Upper lobe of left lung (tissue), 6 donors: ENCODE data around the gene RBPMS2. TPM values are rescaled to one million over a fixed set of nuclear protein-coding genes. Genes with fewer than 3 reads are reported as not detected.
A peak's percentile ranks its signal among the peaks of the same experiment; 100 is the strongest.

Experiments
- ATAC-seq, 2 donors: fragments of 200-7000 bp; cut with Tn5 transposase; one replicate each; pipeline ENCODE4 v1.9.1; 2022; ENCODE audit warnings: mild to moderate bottlenecking in 2 of 2, moderate library complexity in 2 of 2; ENCODE audit not compliant: low FRiP score in 2 of 2
- DNase-seq, 2 donors: peaks; one replicate each; pipeline ENCODE4 v3.0.0-alpha.2; 2019 to 2020
- H3K27ac ChIP-seq, 4 donors: fragments of 200-600 bp; sonication (generic); one replicate each; pipeline ENCODE4 v1.5.1; 2016 to 2019
- H3K27me3 ChIP-seq, 4 donors: fragments of 200-600 bp; sonication (generic); one replicate each; pipeline ENCODE4 v1.5.1; 2017 to 2019
- H3K36me3 ChIP-seq, 4 donors: fragments of 200-600 bp; sonication (generic); one replicate each; pipeline ENCODE4 v1.5.1; 2016 to 2019
- H3K4me1 ChIP-seq, 4 donors: fragments of 200-600 bp; sonication (generic); one replicate each; pipeline ENCODE4 v1.5.1; 2018 to 2019
- H3K4me3 ChIP-seq, 4 donors: fragments of 200-600 bp; sonication (generic); one replicate each; pipeline ENCODE4 v1.5.1; 2017 to 2019; ENCODE audit warnings: mild to moderate bottlenecking in 2 of 4, moderate library complexity in 1 of 4
- H3K9me3 ChIP-seq, 4 donors: fragments of 200-600 bp; sonication (generic); one replicate each; pipeline ENCODE4 v1.5.1; 2018 to 2019
- EP300 ChIP-seq, 4 donors: sonication (generic); formaldehyde crosslinking; IDR thresholded peaks; one replicate each; pipeline ENCODE4 v1.5.1; 2017; ENCODE audit warnings: antibody characterized with exemption in 4 of 4, control low read depth in 2 of 4
- POLR2A ChIP-seq, 4 donors: fragments of 450-650 bp; IDR thresholded peaks; one replicate each; pipeline ENCODE4 v1.5.1; 2016 to 2017; ENCODE audit warnings: antibody characterized with exemption in 4 of 4, mild to moderate bottlenecking in 2 of 4
- POLR2AphosphoS5 ChIP-seq, 2 donors: sonication (generic); formaldehyde crosslinking; IDR thresholded peaks; one replicate each; pipeline ENCODE4 v1.5.1; 2017; ENCODE audit warnings: antibody characterized with exemption in 2 of 2
- WGBS, 2 donors: methylation state at CpG; one replicate each; pipeline ENCODE4 v1.1.5; 2017 to 2018; 5-methylcytosine and 5-hydroxymethylcytosine counted together
- total RNA-seq, 6 donors: library from RNA; depleted of rRNA in 4 of 6; stranded (reverse); fragments of >200 nt in 4 of 6; gene quantifications; one replicate each; pipeline versions ENCODE4 v1.1.0 to v1.2.1, GENCODE V29; 2016 to 2021
- TF ChIP-seq, protein P1 (sequence below), 6 experiments: fragments of 450-650 bp in 4 of 6; fragments of 200-600 bp in 2 of 6; sonication (generic) in 2 of 6; IDR thresholded peaks; one replicate each; pipeline ENCODE4 v1.5.1; 2016 to 2019; ENCODE audit warnings: antibody characterized with exemption in 6 of 6
- donor health status: DM: no; HTN: no; CAD: no; lungs with moderate emphysema.
- donor health status: DM: no; HTN: yes; CAD: no; lungs with severe emphysema.

Gene RBPMS2
- total RNA-seq, 6 donors from 2014 or later, result 1.2 to 3.6 (median 2.0) TPM

DNA sequence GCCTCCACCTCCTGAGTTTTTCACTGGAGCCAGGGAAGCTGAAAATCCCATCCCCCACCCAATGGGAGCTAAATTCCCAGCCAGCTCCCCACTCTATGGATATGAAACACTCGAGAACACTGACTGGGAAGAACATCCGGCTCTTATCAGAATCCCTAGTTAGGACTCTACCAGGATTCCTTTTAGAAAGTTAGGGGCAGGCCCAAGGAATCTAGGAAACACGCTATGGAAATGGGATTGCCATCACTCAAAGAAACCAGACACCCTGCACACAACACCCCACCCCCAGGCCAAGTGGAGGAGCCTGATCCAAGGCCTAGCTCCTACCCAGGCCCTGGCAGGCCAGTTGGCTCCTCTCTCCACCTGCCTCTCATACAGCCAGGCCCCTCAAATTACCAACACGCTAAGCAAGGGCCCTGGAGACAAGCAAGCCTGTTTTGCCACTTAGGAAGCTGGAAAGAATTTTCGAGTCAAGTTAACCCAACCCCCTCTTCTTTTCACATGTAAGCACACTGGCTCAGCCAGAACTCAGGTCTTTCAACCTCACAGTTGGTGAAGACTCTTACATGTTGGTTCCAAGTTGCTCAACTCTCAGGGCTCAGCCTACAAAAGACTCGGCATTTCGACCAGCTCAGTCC, 75.5 kb downstream of the RBPMS2 start:
- peak overlapping the region in 1 of 4 donors; percentile 7 for H3K4me3 ChIP-seq
- DNase-seq, result peak in 1 of 2 donors; percentile 82

DNA sequence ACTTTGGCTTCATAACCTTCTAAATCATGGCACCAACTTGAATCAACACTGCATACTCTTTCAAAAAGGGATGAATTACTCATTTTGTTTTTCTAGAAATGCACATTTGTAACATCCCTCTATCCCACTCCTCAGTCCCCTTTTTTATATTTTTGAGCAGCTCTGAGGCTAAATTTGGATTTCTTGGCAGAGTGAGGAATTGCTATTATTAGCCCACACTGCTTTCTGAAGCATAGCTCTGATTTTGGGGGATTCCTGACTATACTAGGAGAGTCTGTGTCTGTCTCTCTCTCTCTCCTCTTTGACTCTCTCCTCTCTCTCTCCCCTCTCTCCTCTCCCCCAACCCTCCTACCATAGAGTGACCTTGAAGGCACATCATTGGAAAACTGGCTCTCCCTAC, 76.6 kb downstream of the RBPMS2 start:
- Histone ChIP-seq H3K4me1 (peaks cover 69 to 89% (median 83%) of the 10 kb centered on the region in 4 donors), H3K4me3 (no peak overlapping the region), H3K27ac (peak overlapping the region; percentile 63 to 97 (median 85)), H3K9me3 (no peaks in the 10 kb centered on the region), H3K27me3 (no peaks in the 10 kb centered on the region), H3K36me3 (peaks cover 0 to 7% (median 0%) of the 10 kb centered on the region in 4 donors)
- no peak for TF ChIP-seq POLR2AphosphoS5 (IDR thresholded peaks at IDR 0.05)
- TF ChIP-seq EP300 (IDR thresholded peaks at IDR 0.05), result no peak
- no peak for TF ChIP-seq POLR2A (IDR thresholded peaks at IDR 0.05)
- TF ChIP-seq, protein P1, sequence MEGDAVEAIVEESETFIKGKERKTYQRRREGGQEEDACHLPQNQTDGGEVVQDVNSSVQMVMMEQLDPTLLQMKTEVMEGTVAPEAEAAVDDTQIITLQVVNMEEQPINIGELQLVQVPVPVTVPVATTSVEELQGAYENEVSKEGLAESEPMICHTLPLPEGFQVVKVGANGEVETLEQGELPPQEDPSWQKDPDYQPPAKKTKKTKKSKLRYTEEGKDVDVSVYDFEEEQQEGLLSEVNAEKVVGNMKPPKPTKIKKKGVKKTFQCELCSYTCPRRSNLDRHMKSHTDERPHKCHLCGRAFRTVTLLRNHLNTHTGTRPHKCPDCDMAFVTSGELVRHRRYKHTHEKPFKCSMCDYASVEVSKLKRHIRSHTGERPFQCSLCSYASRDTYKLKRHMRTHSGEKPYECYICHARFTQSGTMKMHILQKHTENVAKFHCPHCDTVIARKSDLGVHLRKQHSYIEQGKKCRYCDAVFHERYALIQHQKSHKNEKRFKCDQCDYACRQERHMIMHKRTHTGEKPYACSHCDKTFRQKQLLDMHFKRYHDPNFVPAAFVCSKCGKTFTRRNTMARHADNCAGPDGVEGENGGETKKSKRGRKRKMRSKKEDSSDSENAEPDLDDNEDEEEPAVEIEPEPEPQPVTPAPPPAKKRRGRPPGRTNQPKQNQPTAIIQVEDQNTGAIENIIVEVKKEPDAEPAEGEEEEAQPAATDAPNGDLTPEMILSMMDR (IDR thresholded peaks at IDR 0.05), result no peak
- ATAC-seq (no peak), DNase-seq (no peak)

More for the DNA sequence above, 75.5 kb downstream of the RBPMS2 start:
- ATAC-seq, result peak in 1 of 2 donors; percentile 89
- Histone ChIP-seq H3K9me3 (no peaks in the 10 kb centered on the region), H3K27ac (peak overlapping the region; percentile 63 to 97 (median 85)), H3K27me3 (no peaks in the 10 kb centered on the region), H3K36me3 (no peaks in the 10 kb centered on the region), H3K4me1 (peaks cover 68 to 86% (median 74%) of the 10 kb centered on the region in 4 donors)
- no peak for TF ChIP-seq POLR2AphosphoS5 (IDR thresholded peaks at IDR 0.05)
- TF ChIP-seq EP300 (IDR thresholded peaks at IDR 0.05), result no peak
- peak in 2 of 4 donors; percentile 19 to 42 for TF ChIP-seq POLR2A (IDR thresholded peaks at IDR 0.05)
- TF ChIP-seq, protein P1 (IDR thresholded peaks at IDR 0.05), result no peak
- 20 to 34% methylated on average over 6 to 7 of the region's 7 CpGs for WGBS, 2 donors

DNA sequence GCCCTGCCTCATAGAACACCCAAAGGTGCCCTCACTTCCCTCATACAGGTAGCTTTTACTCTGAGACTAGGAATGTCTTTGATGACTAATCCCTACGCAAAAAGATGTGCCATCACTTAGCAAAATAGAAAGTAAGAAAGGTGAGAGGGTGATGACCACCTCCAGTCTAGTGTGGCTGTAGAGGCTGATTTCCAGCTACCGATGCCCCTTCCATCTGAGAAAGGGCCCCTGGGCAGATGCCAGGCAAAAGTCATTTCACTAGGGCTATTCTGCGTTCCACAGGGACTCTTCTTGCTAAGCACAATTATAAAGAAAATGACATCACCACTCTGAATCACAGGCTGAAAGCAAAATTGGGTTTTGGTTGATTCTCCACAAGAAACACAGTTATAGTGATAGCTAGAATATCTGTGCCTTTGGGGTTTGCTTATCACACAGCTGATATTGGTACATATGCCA, 77.4 kb downstream of the RBPMS2 start:
- Histone ChIP-seq H3K27me3 (no peaks in the 10 kb centered on the region), H3K27ac (peak overlapping the region in 3 of 4 donors; percentile 23 to 97 (median 63)), H3K9me3 (no peaks in the 10 kb centered on the region), H3K4me3 (no peak overlapping the region), H3K4me1 (peaks cover 71 to 92% (median 87%) of the 10 kb centered on the region in 4 donors), H3K36me3 (peaks cover 0 to 7% (median 1%) of the 10 kb centered on the region in 4 donors)
- no peak for TF ChIP-seq POLR2AphosphoS5 (IDR thresholded peaks at IDR 0.05)
- no peak for TF ChIP-seq POLR2A (IDR thresholded peaks at IDR 0.05)
- TF ChIP-seq, protein P1 (IDR thresholded peaks at IDR 0.05), result no peak
- TF ChIP-seq EP300 (IDR thresholded peaks at IDR 0.05), result no peak
- WGBS, 2 donors, result 47 to 53% methylated on average over 3 of the region's 3 CpGs
- DNase-seq, result no peak
- no peak for ATAC-seq

DNA sequence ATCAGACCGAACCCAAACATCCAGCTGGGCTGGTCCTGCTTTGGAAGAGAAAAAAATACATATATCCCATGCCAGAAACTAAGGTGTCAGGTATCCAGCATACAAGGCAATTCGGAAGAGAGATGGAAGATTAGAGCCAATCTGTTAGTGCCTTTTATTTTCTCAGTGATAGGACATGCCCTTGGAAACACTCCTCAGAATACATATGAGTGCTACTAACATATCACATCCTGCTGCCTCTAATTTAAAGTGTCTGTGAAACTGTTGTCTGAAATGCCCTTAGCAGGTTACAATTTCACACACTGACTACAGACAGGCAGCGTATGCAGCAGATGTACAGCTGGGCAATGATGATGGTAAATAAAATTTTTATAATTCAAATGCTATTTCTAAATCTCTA, 78.9 kb downstream of the RBPMS2 start:
- Histone ChIP-seq H3K27ac (peak overlapping the region in 2 of 4 donors; percentile 8 to 83), H3K9me3 (no peaks in the 10 kb centered on the region), H3K4me1 (peaks cover 69 to 94% (median 88%) of the 10 kb centered on the region in 4 donors), H3K4me3 (no peak overlapping the region), H3K36me3 (peaks cover 0 to 11% (median 4%) of the 10 kb centered on the region in 4 donors), H3K27me3 (no peaks in the 10 kb centered on the region)
- no peak for DNase-seq
- no peak for ATAC-seq
- 59 to 82% methylated on average over 3 of the region's 3 CpGs for WGBS, 2 donors
- TF ChIP-seq POLR2A (IDR thresholded peaks at IDR 0.05) (no peak), POLR2AphosphoS5 (IDR thresholded peaks at IDR 0.05) (no peak), EP300 (IDR thresholded peaks at IDR 0.05) (no peak)
- TF ChIP-seq, protein P1 (IDR thresholded peaks at IDR 0.05), result no peak
